HepG2 (cell line): ENCODE measurements around the gene VGLL1. TPM values are rescaled to one million over a fixed set of nuclear protein-coding genes. Genes with fewer than 3 reads are reported as not detected.

Experiments used
- ATAC-seq: fragments of 200-7000 bp; cut with Tn5 transposase; 3 replicates; pipeline ENCODE4 v1.9.1; 2020; ENCODE audit warnings: mild to moderate bottlenecking, moderate library complexity
- BruUV-seq: library from RNA; stranded (reverse); fragments of 400-500 nt; replicated peaks from 2 replicates; lab custom pipeline; 2021; lab: Mats Ljungman, UMichigan
- CTCF ChIA-PET: fragments of 300-600 bp; formaldehyde crosslinking; extraction: SDS; loops from one replicate; lab custom pipeline; 2021; ENCODE audit warnings: low total read pairs, inconsistent platforms, low intra/inter-chr PET ratio; lab: Yijun Ruan, JAX
- POLR2A ChIA-PET: fragments of 350-600 bp; sonication (Branson Sonifier 250); formaldehyde crosslinking; loops from one replicate; lab custom pipeline; 2020; ENCODE audit warnings: antibody characterized with exemption, inconsistent platforms; lab: Yijun Ruan, JAX
- DNase-seq: peaks from one replicate; pipeline ENCODE4 v3.0.0-alpha.2; 2015; ENCODE audit warnings: low spot score
- FAIRE-seq: peaks from 3 replicates; lab custom pipeline; 2011; peaks lifted over from hg19 to GRCh38; lab: Jason Lieb, UNC
- H2AFZ ChIP-seq: one replicate; pipeline ENCODE4 v1.6.1; 2011; ENCODE audit warnings: low read length, inconsistent platforms
- H3K27ac ChIP-seq: fragments of 300-600 bp; 3 replicates; pipeline ENCODE4 v1.8.0; 2011; ENCODE audit warnings: mixed run types, mild to moderate bottlenecking, mixed read lengths, low read length, inconsistent platforms; ENCODE audit not compliant: insufficient read depth; ENCODE audit errors: extremely low read length
- H3K27me3 ChIP-seq, 2 experiments: fragments of 200-600 bp in 1 of 2; 2 replicates in 1 of 2; 3 replicates in 1 of 2; pipeline versions ENCODE4 v1.6.0 to v1.8.0; 2011; ENCODE audit warnings: low read length in 2 of 2, mild to moderate bottlenecking in 2 of 2, moderate library complexity in 2 of 2, inconsistent platforms in 1 of 2; ENCODE audit not compliant: insufficient read depth in 2 of 2, control insufficient read depth in 1 of 2
- H3K36me3 ChIP-seq, 2 experiments: fragments of 200-600 bp in 1 of 2; replicated peaks in 1 of 2; 2 replicates in 1 of 2; 3 replicates in 1 of 2; pipeline versions ENCODE4 v1.5.1 to v1.8.0; 2011; ENCODE audit warnings: low read length in 2 of 2, inconsistent platforms in 1 of 2; ENCODE audit not compliant: insufficient read depth in 2 of 2, control insufficient read depth in 1 of 2
- H3K4me1 ChIP-seq: 2 replicates; pipeline ENCODE4 v1.5.1; 2012; ENCODE audit warnings: low read length, inconsistent platforms; ENCODE audit not compliant: insufficient read depth
- H3K4me2 ChIP-seq: 2 replicates; pipeline ENCODE4 v1.6.0; 2011; ENCODE audit warnings: low read depth, low read length, inconsistent platforms
- H3K4me3 ChIP-seq, 3 experiments: fragments of 200-600 bp in 1 of 3; sonication (generic), shearing (Covaris generic) in 1 of 3; replicated peaks in 1 of 3; 2 replicates each; pipeline ENCODE4 v1.5.1; 2011 to 2016; ENCODE audit warnings: low read length in 3 of 3, inconsistent platforms in 2 of 3, low read depth in 2 of 3, mild to moderate bottlenecking in 2 of 3, control low read depth in 1 of 3, mixed read lengths in 1 of 3; ENCODE audit not compliant: insufficient read depth in 1 of 3
- H3K79me2 ChIP-seq: one replicate; pipeline ENCODE4 v1.6.1; 2011; ENCODE audit warnings: low read length, inconsistent platforms; ENCODE audit not compliant: insufficient read depth
- H3K9ac ChIP-seq: 2 replicates; pipeline ENCODE4 v1.6.0; 2011; ENCODE audit warnings: mild to moderate bottlenecking, low read depth, low read length, inconsistent platforms; ENCODE audit not compliant: insufficient read depth
- H3K9me3 ChIP-seq: 2 replicates; pipeline ENCODE4 v1.5.1; 2012; ENCODE audit warnings: mild to moderate bottlenecking, low read length
- H4K20me1 ChIP-seq: 2 replicates; pipeline ENCODE4 v1.6.0; 2011; ENCODE audit warnings: inconsistent platforms, mild to moderate bottlenecking, low read length, moderate library complexity; ENCODE audit not compliant: insufficient read depth
- HES4 ChIP-seq: sonication (generic); formaldehyde crosslinking; IDR thresholded peaks from 2 replicates; pipeline ENCODE4 v1.9.0; 2021; ENCODE audit warnings: mild to moderate bottlenecking, missing genetic modification reagents, borderline replicate concordance
- HMGA1 ChIP-seq: sonication (generic); formaldehyde crosslinking; conservative IDR thresholded peaks from 2 replicates; pipeline ENCODE4 v1.4.0; 2020; ENCODE audit warnings: missing genetic modification reagents
- RFX3 ChIP-seq: IDR thresholded peaks from 2 replicates; pipeline ENCODE4 v1.6.1; 2016; ENCODE audit warnings: missing biosample characterization, missing genetic modification reagents
- SIX1 ChIP-seq: sonication (generic); formaldehyde crosslinking; IDR thresholded peaks from 2 replicates; pipeline ENCODE4 v1.4.0; 2020; ENCODE audit warnings: missing genetic modification reagents, borderline replicate concordance
- SP5 ChIP-seq: IDR thresholded peaks from 2 replicates; pipeline ENCODE4 v1.6.1; 2016; ENCODE audit warnings: low read depth, borderline replicate concordance
- ZNF256 ChIP-seq: sonication (generic); formaldehyde crosslinking; conservative IDR thresholded peaks from 2 replicates; pipeline ENCODE4 v1.4.0; 2020; ENCODE audit warnings: missing genetic modification reagents
- ZNF460 ChIP-seq: sonication (generic); formaldehyde crosslinking; IDR thresholded peaks from 2 replicates; pipeline ENCODE4 v1.5.1; 2020; ENCODE audit warnings: missing genetic modification reagents, mild to moderate bottlenecking, borderline replicate concordance
- ZNF501 ChIP-seq: sonication (generic); formaldehyde crosslinking; IDR thresholded peaks from 2 replicates; pipeline ENCODE4 v1.5.1; 2020; ENCODE audit warnings: mild to moderate bottlenecking, moderate library complexity, missing genetic modification reagents
- ZNF556 ChIP-seq: sonication (generic); formaldehyde crosslinking; IDR thresholded peaks from 2 replicates; pipeline ENCODE4 v1.4.0; 2020; ENCODE audit warnings: mild to moderate bottlenecking, missing genetic modification reagents, borderline replicate concordance
- in situ Hi-C: cut with HindIII; loops from 2 replicates; pipeline ENCODE4 v1.10.0; 2017; ENCODE audit warnings: low pct_unique_long_range_greater_than_20kb; ENCODE audit not compliant: extremely low pct_ligation_motif_present
- intact Hi-C: fragments of 100-400 bp; cut with micrococcal nuclease; formaldehyde crosslinking; loops from one replicate; pipeline ENCODE4 v1.10.0; 2022; ENCODE audit not compliant: unreplicated experiment
- polyA plus RNA-seq, 8 experiments: library from polyadenylated mRNA; depleted of rRNA in 3 of 8; stranded (reverse) in 7 of 8; unstranded in 1 of 8; fragments of >200 nt; fragmentation: Illumina TruSeq in 4 of 8; extraction: Trizol in 4 of 8; gene quantifications; 2 replicates each; pipeline versions ENCODE4 v1.2.1 to v1.2.3, GENCODE V29; 2011 to 2016; ENCODE audit warnings: low read depth in 4 of 8, missing spikeins in 1 of 8, mixed read lengths in 1 of 8; ENCODE audit not compliant: insufficient read depth in 1 of 8
- total RNA-seq, 5 experiments: library from RNA; depleted of rRNA; stranded (reverse); fragments of >200 nt; fragmentation: Illumina TruSeq; extraction: Trizol; gene quantifications; 2 replicates each; pipeline ENCODE4 v1.2.3, GENCODE V29; 2016; ENCODE audit warnings: low read depth in 1 of 5
- TF ChIP-seq, protein P1 (sequence below): fragments of 450-650 bp; IDR thresholded peaks from 2 replicates; pipeline ENCODE4 v1.6.1; 2017
- TF ChIP-seq, protein P2 (sequence below): sonication (generic); formaldehyde crosslinking; conservative IDR thresholded peaks from 2 replicates; pipeline ENCODE4 v1.4.0; 2020; ENCODE audit warnings: missing genetic modification reagents
- TF ChIP-seq, protein P3 (sequence below): sonication (generic); formaldehyde crosslinking; IDR thresholded peaks from 2 replicates; pipeline ENCODE4 v1.5.0; 2020; ENCODE audit warnings: mild to moderate bottlenecking, missing genetic modification reagents
- TF ChIP-seq, protein P4 (sequence below): conservative IDR thresholded peaks from 2 replicates; pipeline ENCODE4 v1.6.1; 2018; ENCODE audit warnings: missing genetic modification reagents
- TF ChIP-seq, protein P5 (sequence below): sonication (generic); formaldehyde crosslinking; IDR thresholded peaks from 2 replicates; pipeline ENCODE4 v1.5.0; 2020; ENCODE audit warnings: missing genetic modification reagents

Gene VGLL1
- total and polyA plus RNA-seq, 2 of the 13 experiments (the other 11 are each of a cell fraction or from before 2014, with no cell fraction given): not detected

DNA sequence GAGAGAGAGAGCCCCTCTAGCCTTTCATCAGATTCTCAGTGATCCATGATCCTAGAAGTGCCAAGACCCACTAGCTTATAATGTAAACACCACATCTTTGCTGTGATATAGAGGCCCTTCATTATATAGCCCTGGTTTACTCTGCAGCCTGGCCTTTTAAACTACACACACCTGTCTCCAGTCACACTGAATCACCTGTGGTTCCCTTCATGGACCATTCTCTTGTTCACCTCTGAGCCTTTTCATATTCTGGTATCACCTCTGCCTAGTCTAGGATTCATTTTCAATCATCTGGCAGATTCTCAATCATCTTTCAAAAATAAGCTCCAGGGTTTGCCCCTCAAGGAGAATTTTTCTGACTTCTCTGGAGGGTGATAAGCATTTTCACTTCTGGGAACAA is 65.9 kb downstream of the VGLL1 start:
- in situ Hi-C loops (no loop called here), intact Hi-C loops (no loop called here)
- Histone ChIP-seq H3K36me3 (no peaks in the 10 kb centered on the region), H4K20me1 (no peaks in the 10 kb centered on the region), H3K79me2 (no peaks in the 10 kb centered on the region), H3K4me2 (no peak overlapping the region), H3K9ac (no peak overlapping the region), H3K4me3 (no peak overlapping the region), H3K4me1 (no peaks in the 10 kb centered on the region), H3K27ac (no peak overlapping the region), H3K9me3 (no peaks in the 10 kb centered on the region), H2AFZ (no peak overlapping the region), H3K27me3 (no peaks in the 10 kb centered on the region)
- FAIRE-seq: no peak
- CTCF ChIA-PET: no interaction called here
- no peak for TF ChIP-seq HMGA1 (CRISPR knock-in tag)
- TF ChIP-seq, protein P1, sequence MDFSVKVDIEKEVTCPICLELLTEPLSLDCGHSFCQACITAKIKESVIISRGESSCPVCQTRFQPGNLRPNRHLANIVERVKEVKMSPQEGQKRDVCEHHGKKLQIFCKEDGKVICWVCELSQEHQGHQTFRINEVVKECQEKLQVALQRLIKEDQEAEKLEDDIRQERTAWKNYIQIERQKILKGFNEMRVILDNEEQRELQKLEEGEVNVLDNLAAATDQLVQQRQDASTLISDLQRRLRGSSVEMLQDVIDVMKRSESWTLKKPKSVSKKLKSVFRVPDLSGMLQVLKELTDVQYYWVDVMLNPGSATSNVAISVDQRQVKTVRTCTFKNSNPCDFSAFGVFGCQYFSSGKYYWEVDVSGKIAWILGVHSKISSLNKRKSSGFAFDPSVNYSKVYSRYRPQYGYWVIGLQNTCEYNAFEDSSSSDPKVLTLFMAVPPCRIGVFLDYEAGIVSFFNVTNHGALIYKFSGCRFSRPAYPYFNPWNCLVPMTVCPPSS: no peak
- no peak for TF ChIP-seq ZNF460 (CRISPR knock-in tag)
- TF ChIP-seq ZNF556 (CRISPR knock-in tag): no peak
- TF ChIP-seq SIX1 (CRISPR knock-in tag): no peak
- TF ChIP-seq RFX3 (CRISPR knock-in tag): no peak
- TF ChIP-seq, protein P2, sequence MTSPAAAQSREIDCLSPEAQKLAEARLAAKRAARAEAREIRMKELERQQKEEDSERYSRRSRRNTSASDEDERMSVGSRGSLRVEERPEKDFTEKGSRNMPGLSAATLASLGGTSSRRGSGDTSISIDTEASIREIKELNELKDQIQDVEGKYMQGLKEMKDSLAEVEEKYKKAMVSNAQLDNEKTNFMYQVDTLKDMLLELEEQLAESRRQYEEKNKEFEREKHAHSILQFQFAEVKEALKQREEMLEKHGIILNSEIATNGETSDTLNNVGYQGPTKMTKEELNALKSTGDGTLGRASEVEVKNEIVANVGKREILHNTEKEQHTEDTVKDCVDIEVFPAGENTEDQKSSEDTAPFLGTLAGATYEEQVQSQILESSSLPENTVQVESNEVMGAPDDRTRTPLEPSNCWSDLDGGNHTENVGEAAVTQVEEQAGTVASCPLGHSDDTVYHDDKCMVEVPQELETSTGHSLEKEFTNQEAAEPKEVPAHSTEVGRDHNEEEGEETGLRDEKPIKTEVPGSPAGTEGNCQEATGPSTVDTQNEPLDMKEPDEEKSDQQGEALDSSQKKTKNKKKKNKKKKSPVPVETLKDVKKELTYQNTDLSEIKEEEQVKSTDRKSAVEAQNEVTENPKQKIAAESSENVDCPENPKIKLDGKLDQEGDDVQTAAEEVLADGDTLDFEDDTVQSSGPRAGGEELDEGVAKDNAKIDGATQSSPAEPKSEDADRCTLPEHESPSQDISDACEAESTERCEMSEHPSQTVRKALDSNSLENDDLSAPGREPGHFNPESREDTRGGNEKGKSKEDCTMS (CRISPR knock-in tag): no peak
- TF ChIP-seq, protein P3, sequence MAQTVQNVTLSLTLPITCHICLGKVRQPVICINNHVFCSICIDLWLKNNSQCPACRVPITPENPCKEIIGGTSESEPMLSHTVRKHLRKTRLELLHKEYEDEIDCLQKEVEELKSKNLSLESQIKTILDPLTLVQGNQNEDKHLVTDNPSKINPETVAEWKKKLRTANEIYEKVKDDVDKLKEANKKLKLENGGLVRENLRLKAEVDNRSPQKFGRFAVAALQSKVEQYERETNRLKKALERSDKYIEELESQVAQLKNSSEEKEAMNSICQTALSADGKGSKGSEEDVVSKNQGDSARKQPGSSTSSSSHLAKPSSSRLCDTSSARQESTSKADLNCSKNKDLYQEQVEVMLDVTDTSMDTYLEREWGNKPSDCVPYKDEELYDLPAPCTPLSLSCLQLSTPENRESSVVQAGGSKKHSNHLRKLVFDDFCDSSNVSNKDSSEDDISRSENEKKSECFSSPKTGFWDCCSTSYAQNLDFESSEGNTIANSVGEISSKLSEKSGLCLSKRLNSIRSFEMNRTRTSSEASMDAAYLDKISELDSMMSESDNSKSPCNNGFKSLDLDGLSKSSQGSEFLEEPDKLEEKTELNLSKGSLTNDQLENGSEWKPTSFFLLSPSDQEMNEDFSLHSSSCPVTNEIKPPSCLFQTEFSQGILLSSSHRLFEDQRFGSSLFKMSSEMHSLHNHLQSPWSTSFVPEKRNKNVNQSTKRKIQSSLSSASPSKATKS (CRISPR knock-in tag): no peak
- TF ChIP-seq, protein P4, sequence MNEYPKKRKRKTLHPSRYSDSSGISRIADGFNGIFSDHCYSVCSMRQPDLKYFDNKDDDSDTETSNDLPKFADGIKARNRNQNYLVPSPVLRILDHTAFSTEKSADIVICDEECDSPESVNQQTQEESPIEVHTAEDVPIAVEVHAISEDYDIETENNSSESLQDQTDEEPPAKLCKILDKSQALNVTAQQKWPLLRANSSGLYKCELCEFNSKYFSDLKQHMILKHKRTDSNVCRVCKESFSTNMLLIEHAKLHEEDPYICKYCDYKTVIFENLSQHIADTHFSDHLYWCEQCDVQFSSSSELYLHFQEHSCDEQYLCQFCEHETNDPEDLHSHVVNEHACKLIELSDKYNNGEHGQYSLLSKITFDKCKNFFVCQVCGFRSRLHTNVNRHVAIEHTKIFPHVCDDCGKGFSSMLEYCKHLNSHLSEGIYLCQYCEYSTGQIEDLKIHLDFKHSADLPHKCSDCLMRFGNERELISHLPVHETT (CRISPR knock-in tag): no peak
- TF ChIP-seq ZNF256 (CRISPR knock-in tag): no peak
- TF ChIP-seq HES4 (CRISPR knock-in tag): no peak
- no peak for TF ChIP-seq SP5 (CRISPR knock-in tag)
- TF ChIP-seq, protein P5, sequence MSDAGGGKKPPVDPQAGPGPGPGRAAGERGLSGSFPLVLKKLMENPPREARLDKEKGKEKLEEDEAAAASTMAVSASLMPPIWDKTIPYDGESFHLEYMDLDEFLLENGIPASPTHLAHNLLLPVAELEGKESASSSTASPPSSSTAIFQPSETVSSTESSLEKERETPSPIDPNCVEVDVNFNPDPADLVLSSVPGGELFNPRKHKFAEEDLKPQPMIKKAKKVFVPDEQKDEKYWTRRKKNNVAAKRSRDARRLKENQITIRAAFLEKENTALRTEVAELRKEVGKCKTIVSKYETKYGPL (CRISPR knock-in tag): no peak
- no peak for TF ChIP-seq ZNF501 (CRISPR knock-in tag)
- no peak for ATAC-seq
- POLR2A ChIA-PET: no interaction called here
- no TSS peak for BruUV-seq
- DNase-seq: no peak
